Erythroblast (primary cell): ENCODE data around the gene BPIFB2.

Experiments
- DNase-seq, 2 experiments: peaks; one replicate each; lab custom pipeline; 2025; lab: John Stamatoyannopoulos, UW
- GATA1 ChIP-seq: IDR thresholded peaks from 2 replicates; pipeline ENCODE4 v1.6.1; 2011; ENCODE audit warnings: low read depth, mild to moderate bottlenecking, control low read depth, low read length, moderate library complexity
- POLR2A ChIP-seq: IDR thresholded peaks from 2 replicates; pipeline ENCODE4 v1.6.1; 2011; ENCODE audit warnings: mild to moderate bottlenecking, low read length

BPIFB2 gene

GRCh38 chr20:33002087-33002808, 5.3 kb upstream of the BPIFB2 start:
- no peak for TF ChIP-seq GATA1
- no peak for TF ChIP-seq POLR2A
- DNase-seq, result no peak

- no peak for DNase-seq
- TF ChIP-seq GATA1, result no peak
These were observed 3.3 kb upstream of the BPIFB2 start, which contains the start of gene SUN5 for GRCh38 chr20:33004141-33004751. SUN5 (minus strand) TSS chr20:33004433; CDS start chr20:33004340, 93 bp downstream.

- DNase-seq, result peak; percentile 32 to 53
- TF ChIP-seq POLR2A (no peak), GATA1 (no peak)
These were observed 2.4 kb upstream of the BPIFB2 start for GRCh38 chr20:33005132-33005566.

GRCh38 chr20:33005908-33006775, 1.4 kb upstream of the BPIFB2 start:
- TF ChIP-seq POLR2A (no peak), GATA1 (no peak)

GRCh38 chr20:33006776-33007375, 628 bp upstream of the BPIFB2 start:
- TF ChIP-seq GATA1 (no peak), POLR2A (no peak)
- no peak for DNase-seq

More at GRCh38 chr20:33005908-33006775, 1.4 kb upstream of the BPIFB2 start:
- DNase-seq, result no peak

- no peak for DNase-seq
- TF ChIP-seq POLR2A (no peak), GATA1 (no peak)
These were observed 1.1 kb downstream of the BPIFB2 start for GRCh38 chr20:33008336-33009213.

- TF ChIP-seq GATA1, result no peak
- no peak for TF ChIP-seq POLR2A
- no peak for DNase-seq
These were observed 2.0 kb downstream of the BPIFB2 start for GRCh38 chr20:33009214-33010132.

- no peak for DNase-seq
- TF ChIP-seq GATA1 (no peak), POLR2A (no peak)
These were observed 2.6 kb downstream of the BPIFB2 start for GRCh38 chr20:33010133-33010504.

- DNase-seq, result no peak
- no peak for TF ChIP-seq POLR2A
- no peak for TF ChIP-seq GATA1
These were observed 3.4 kb downstream of the BPIFB2 start for GRCh38 chr20:33010674-33011449.

GRCh38 chr20:33012327-33013189, 5.1 kb downstream of the BPIFB2 start:
- TF ChIP-seq POLR2A (no peak), GATA1 (no peak)
- DNase-seq, result no peak
